HepG2 (cell line): ENCODE data around the gene DHX30. TPM values are rescaled to one million over a fixed set of nuclear protein-coding genes. Genes with fewer than 3 reads are reported as not detected.

Experiments
- ATAC-seq: fragments of 200-7000 bp; cut with Tn5 transposase; 3 replicates; pipeline ENCODE4 v1.9.1; 2020; ENCODE audit warnings: mild to moderate bottlenecking, moderate library complexity
- BruUV-seq: library from RNA; stranded (reverse); fragments of 400-500 nt; replicated peaks from 2 replicates; lab custom pipeline; 2021; lab: Mats Ljungman, UMichigan
- CTCF ChIA-PET: fragments of 300-600 bp; formaldehyde crosslinking; extraction: SDS; loops from one replicate; lab custom pipeline; 2021; ENCODE audit warnings: low total read pairs, inconsistent platforms, low intra/inter-chr PET ratio; lab: Yijun Ruan, JAX
- POLR2A ChIA-PET: fragments of 350-600 bp; sonication (Branson Sonifier 250); formaldehyde crosslinking; loops from one replicate; lab custom pipeline; 2020; ENCODE audit warnings: antibody characterized with exemption, inconsistent platforms; lab: Yijun Ruan, JAX
- DNase-seq: peaks from one replicate; pipeline ENCODE4 v3.0.0-alpha.2; 2015; ENCODE audit warnings: low spot score
- FAIRE-seq: peaks from 3 replicates; lab custom pipeline; 2011; peaks lifted over from hg19 to GRCh38; lab: Jason Lieb, UNC
- H2AFZ ChIP-seq: one replicate; pipeline ENCODE4 v1.6.1; 2011; ENCODE audit warnings: low read length, inconsistent platforms
- H3K27ac ChIP-seq: fragments of 300-600 bp; 3 replicates; pipeline ENCODE4 v1.8.0; 2011; ENCODE audit warnings: mixed run types, mild to moderate bottlenecking, mixed read lengths, low read length, inconsistent platforms; ENCODE audit not compliant: insufficient read depth; ENCODE audit errors: extremely low read length
- H3K27me3 ChIP-seq, 2 experiments: fragments of 200-600 bp in 1 of 2; 2 replicates in 1 of 2; 3 replicates in 1 of 2; pipeline versions ENCODE4 v1.6.0 to v1.8.0; 2011; ENCODE audit warnings: low read length in 2 of 2, mild to moderate bottlenecking in 2 of 2, moderate library complexity in 2 of 2, inconsistent platforms in 1 of 2; ENCODE audit not compliant: insufficient read depth in 2 of 2, control insufficient read depth in 1 of 2
- H3K36me3 ChIP-seq, 2 experiments: fragments of 200-600 bp in 1 of 2; replicated peaks in 1 of 2; 2 replicates in 1 of 2; 3 replicates in 1 of 2; pipeline versions ENCODE4 v1.5.1 to v1.8.0; 2011; ENCODE audit warnings: low read length in 2 of 2, inconsistent platforms in 1 of 2; ENCODE audit not compliant: insufficient read depth in 2 of 2, control insufficient read depth in 1 of 2
- H3K4me1 ChIP-seq: 2 replicates; pipeline ENCODE4 v1.5.1; 2012; ENCODE audit warnings: low read length, inconsistent platforms; ENCODE audit not compliant: insufficient read depth
- H3K4me2 ChIP-seq: 2 replicates; pipeline ENCODE4 v1.6.0; 2011; ENCODE audit warnings: low read depth, low read length, inconsistent platforms
- H3K4me3 ChIP-seq, 3 experiments: fragments of 200-600 bp in 1 of 3; sonication (generic), shearing (Covaris generic) in 1 of 3; replicated peaks in 1 of 3; 2 replicates each; pipeline ENCODE4 v1.5.1; 2011 to 2016; ENCODE audit warnings: low read length in 3 of 3, inconsistent platforms in 2 of 3, low read depth in 2 of 3, mild to moderate bottlenecking in 2 of 3, control low read depth in 1 of 3, mixed read lengths in 1 of 3; ENCODE audit not compliant: insufficient read depth in 1 of 3
- H3K79me2 ChIP-seq: one replicate; pipeline ENCODE4 v1.6.1; 2011; ENCODE audit warnings: low read length, inconsistent platforms; ENCODE audit not compliant: insufficient read depth
- H3K9ac ChIP-seq: 2 replicates; pipeline ENCODE4 v1.6.0; 2011; ENCODE audit warnings: mild to moderate bottlenecking, low read depth, low read length, inconsistent platforms; ENCODE audit not compliant: insufficient read depth
- H3K9me3 ChIP-seq: 2 replicates; pipeline ENCODE4 v1.5.1; 2012; ENCODE audit warnings: mild to moderate bottlenecking, low read length
- H4K20me1 ChIP-seq: 2 replicates; pipeline ENCODE4 v1.6.0; 2011; ENCODE audit warnings: inconsistent platforms, mild to moderate bottlenecking, low read length, moderate library complexity; ENCODE audit not compliant: insufficient read depth
- DMTF1 ChIP-seq: sonication (generic); formaldehyde crosslinking; IDR thresholded peaks from 2 replicates; pipeline ENCODE4 v1.4.0; 2020; ENCODE audit warnings: mild to moderate bottlenecking, missing genetic modification reagents
- IKZF1 ChIP-seq: fragments of 450-650 bp; IDR thresholded peaks from 2 replicates; pipeline ENCODE4 v1.7.1; 2016
- KAT7 ChIP-seq: IDR thresholded peaks from 2 replicates; pipeline ENCODE4 v1.6.1; 2018; ENCODE audit warnings: borderline replicate concordance, missing compliant biosample characterization
- KLF13 ChIP-seq: sonication (generic); formaldehyde crosslinking; IDR thresholded peaks from 2 replicates; pipeline ENCODE4 v1.4.0; 2020; ENCODE audit warnings: mild to moderate bottlenecking, missing genetic modification reagents
- MXD4 ChIP-seq: IDR thresholded peaks from 2 replicates; pipeline ENCODE4 v1.6.1; 2016; ENCODE audit warnings: mild to moderate bottlenecking, missing biosample characterization, missing genetic modification reagents
- MZF1 ChIP-seq: sonication (generic); formaldehyde crosslinking; IDR thresholded peaks from 2 replicates; pipeline ENCODE4 v1.8.1; 2023; ENCODE audit warnings: mild to moderate bottlenecking, missing genetic modification reagents, borderline replicate concordance
- NONO ChIP-seq, 2 experiments: fragments of 450-650 bp in 1 of 2; sonication (generic) in 1 of 2; formaldehyde crosslinking in 1 of 2; IDR thresholded peaks in 1 of 2; conservative IDR thresholded peaks in 1 of 2; 2 replicates each; pipeline versions ENCODE4 v1.6.1 to v1.8.0; 2017 to 2022; ENCODE audit warnings: mild to moderate bottlenecking in 1 of 2, missing genetic modification reagents in 1 of 2, moderate library complexity in 1 of 2
- NR2F6 ChIP-seq, 2 experiments: IDR thresholded peaks; 2 replicates each; pipeline ENCODE4 v1.6.1; 2016; ENCODE audit warnings: antibody characterized with exemption in 1 of 2, mild to moderate bottlenecking in 1 of 2
- SCMH1 ChIP-seq: sonication (generic); formaldehyde crosslinking; IDR thresholded peaks from 2 replicates; pipeline ENCODE4 v1.9.0; 2021; ENCODE audit warnings: missing genetic modification reagents, mild to moderate bottlenecking, borderline replicate concordance
- SNAPC2 ChIP-seq: sonication (generic); formaldehyde crosslinking; IDR thresholded peaks from 2 replicates; pipeline ENCODE4 v1.8.1; 2022; ENCODE audit warnings: mild to moderate bottlenecking, missing genetic modification reagents
- YY1 ChIP-seq: IDR thresholded peaks from 2 replicates; pipeline ENCODE4 v1.6.1; 2011; ENCODE audit warnings: low read length, low read depth, moderate library complexity, mild to moderate bottlenecking; ENCODE audit not compliant: insufficient read depth, insufficient replicate concordance
- ZNF121 ChIP-seq: sonication (generic); formaldehyde crosslinking; IDR thresholded peaks from 2 replicates; pipeline ENCODE4 v1.5.0; 2020; ENCODE audit warnings: mild to moderate bottlenecking, missing genetic modification reagents
- ZNF350 ChIP-seq: sonication (generic); formaldehyde crosslinking; IDR thresholded peaks from 2 replicates; pipeline ENCODE4 v1.4.0; 2020; ENCODE audit warnings: mild to moderate bottlenecking, low read depth, missing genetic modification reagents, borderline replicate concordance
- WGBS: methylation state at CpG from one replicate; pipeline ENCODE4 v1.1.6; 2017; ENCODE audit warnings: low lambda C conversion rate; 5-methylcytosine and 5-hydroxymethylcytosine counted together
- in situ Hi-C: cut with HindIII; loops from 2 replicates; pipeline ENCODE4 v1.10.0; 2017; ENCODE audit warnings: low pct_unique_long_range_greater_than_20kb; ENCODE audit not compliant: extremely low pct_ligation_motif_present
- intact Hi-C: fragments of 100-400 bp; cut with micrococcal nuclease; formaldehyde crosslinking; loops from one replicate; pipeline ENCODE4 v1.10.0; 2022; ENCODE audit not compliant: unreplicated experiment
- polyA plus RNA-seq, 8 experiments: library from polyadenylated mRNA; depleted of rRNA in 3 of 8; stranded (reverse) in 7 of 8; unstranded in 1 of 8; fragments of >200 nt; fragmentation: Illumina TruSeq in 4 of 8; extraction: Trizol in 4 of 8; gene quantifications; 2 replicates each; pipeline versions ENCODE4 v1.2.1 to v1.2.3, GENCODE V29; 2011 to 2016; ENCODE audit warnings: low read depth in 4 of 8, missing spikeins in 1 of 8, mixed read lengths in 1 of 8; ENCODE audit not compliant: insufficient read depth in 1 of 8
- total RNA-seq, 5 experiments: library from RNA; depleted of rRNA; stranded (reverse); fragments of >200 nt; fragmentation: Illumina TruSeq; extraction: Trizol; gene quantifications; 2 replicates each; pipeline ENCODE4 v1.2.3, GENCODE V29; 2016; ENCODE audit warnings: low read depth in 1 of 5

Gene DHX30
- total and polyA plus RNA-seq, 2 of the 13 experiments (the other 11 are each of a cell fraction or from before 2014, with no cell fraction given) = 30.6 to 59.4 TPM

GRCh38 chr3:47766186-47766585 is 36.8 kb upstream of the DHX30 start (continued):
- TF ChIP-seq ZNF350 (CRISPR knock-in tag) (no peak), DMTF1 (CRISPR knock-in tag) (no peak), IKZF1 (no peak), SNAPC2 (CRISPR knock-in tag) (no peak), KAT7 (no peak)

GRCh38 chr3:47772047-47772446 is 30.9 kb upstream of the DHX30 start:
- Histone ChIP-seq H3K79me2 (peaks cover 78% of the 10 kb centered on the region), H3K27me3 (no peaks in the 10 kb centered on the region), H2AFZ (no peak overlapping the region), H3K36me3 (peaks cover 4 to 33% of the 10 kb centered on the region in 2 experiments; a peak in 4 of 5 replicates), H3K4me2 (no peak overlapping the region), H3K4me3 (no peak overlapping the region), H3K27ac (no peak overlapping the region), H4K20me1 (peaks cover 28% of the 10 kb centered on the region), H3K9me3 (no peaks in the 10 kb centered on the region), H3K9ac (no peak overlapping the region), H3K4me1 (peaks cover 4% of the 10 kb centered on the region)
- in situ Hi-C loops = no loop called here
- DNase-seq = no peak
- no peak for ATAC-seq
- 96% methylated on average over 8 of the region's 8 CpGs for WGBS
- intact Hi-C loops = no loop called here
- TF ChIP-seq NR2F6 (IDR thresholded peaks at IDR 0.05) = no peak
- no peak for TF ChIP-seq NR2F6 (CRISPR knock-in tag; IDR thresholded peaks at IDR 0.05)
- no peak for TF ChIP-seq MXD4
- no peak for TF ChIP-seq KLF13 (CRISPR knock-in tag)
- TF ChIP-seq SCMH1 (CRISPR knock-in tag) = no peak
- TF ChIP-seq MZF1 (CRISPR knock-in tag) = no peak
- no peak for TF ChIP-seq NONO (IDR thresholded peaks at IDR 0.05)
- no peak for TF ChIP-seq NONO (CRISPR knock-in tag; conservative IDR thresholded peaks at IDR 0.05)
- peak; percentile 67 for TF ChIP-seq ZNF121
- TF ChIP-seq YY1 = no peak
- no TSS peak for BruUV-seq
- ChIA-PET POLR2A (no interaction called here), CTCF (no interaction called here)
- no peak for FAIRE-seq
